HepG2 (cell line): Measurements from ENCODE around the gene ADAMTS20. TPM values are rescaled to one million over a fixed set of nuclear protein-coding genes. Genes with fewer than 3 reads are reported as not detected.

Experiments used
- ATAC-seq: fragments of 200-7000 bp; cut with Tn5 transposase; 3 replicates; pipeline ENCODE4 v1.9.1; 2020; ENCODE audit warnings: mild to moderate bottlenecking, moderate library complexity
- BruUV-seq: library from RNA; stranded (reverse); fragments of 400-500 nt; replicated peaks from 2 replicates; lab custom pipeline; 2021; lab: Mats Ljungman, UMichigan
- CTCF ChIA-PET: fragments of 300-600 bp; formaldehyde crosslinking; extraction: SDS; loops from one replicate; lab custom pipeline; 2021; ENCODE audit warnings: low total read pairs, inconsistent platforms, low intra/inter-chr PET ratio; lab: Yijun Ruan, JAX
- POLR2A ChIA-PET: fragments of 350-600 bp; sonication (Branson Sonifier 250); formaldehyde crosslinking; loops from one replicate; lab custom pipeline; 2020; ENCODE audit warnings: antibody characterized with exemption, inconsistent platforms; lab: Yijun Ruan, JAX
- DNase-seq: peaks from one replicate; pipeline ENCODE4 v3.0.0-alpha.2; 2015; ENCODE audit warnings: low spot score
- FAIRE-seq: peaks from 3 replicates; lab custom pipeline; 2011; peaks lifted over from hg19 to GRCh38; lab: Jason Lieb, UNC
- H2AFZ ChIP-seq: one replicate; pipeline ENCODE4 v1.6.1; 2011; ENCODE audit warnings: low read length, inconsistent platforms
- H3K27ac ChIP-seq: fragments of 300-600 bp; 3 replicates; pipeline ENCODE4 v1.8.0; 2011; ENCODE audit warnings: mixed run types, mild to moderate bottlenecking, mixed read lengths, low read length, inconsistent platforms; ENCODE audit not compliant: insufficient read depth; ENCODE audit errors: extremely low read length
- H3K27me3 ChIP-seq, 2 experiments: fragments of 200-600 bp in 1 of 2; 2 replicates in 1 of 2; 3 replicates in 1 of 2; pipeline versions ENCODE4 v1.6.0 to v1.8.0; 2011; ENCODE audit warnings: low read length in 2 of 2, mild to moderate bottlenecking in 2 of 2, moderate library complexity in 2 of 2, inconsistent platforms in 1 of 2; ENCODE audit not compliant: insufficient read depth in 2 of 2, control insufficient read depth in 1 of 2
- H3K36me3 ChIP-seq, 2 experiments: fragments of 200-600 bp in 1 of 2; replicated peaks in 1 of 2; 2 replicates in 1 of 2; 3 replicates in 1 of 2; pipeline versions ENCODE4 v1.5.1 to v1.8.0; 2011; ENCODE audit warnings: low read length in 2 of 2, inconsistent platforms in 1 of 2; ENCODE audit not compliant: insufficient read depth in 2 of 2, control insufficient read depth in 1 of 2
- H3K4me1 ChIP-seq: 2 replicates; pipeline ENCODE4 v1.5.1; 2012; ENCODE audit warnings: low read length, inconsistent platforms; ENCODE audit not compliant: insufficient read depth
- H3K4me2 ChIP-seq: 2 replicates; pipeline ENCODE4 v1.6.0; 2011; ENCODE audit warnings: low read depth, low read length, inconsistent platforms
- H3K4me3 ChIP-seq, 3 experiments: fragments of 200-600 bp in 1 of 3; sonication (generic), shearing (Covaris generic) in 1 of 3; replicated peaks in 1 of 3; 2 replicates each; pipeline ENCODE4 v1.5.1; 2011 to 2016; ENCODE audit warnings: low read length in 3 of 3, inconsistent platforms in 2 of 3, low read depth in 2 of 3, mild to moderate bottlenecking in 2 of 3, control low read depth in 1 of 3, mixed read lengths in 1 of 3; ENCODE audit not compliant: insufficient read depth in 1 of 3
- H3K79me2 ChIP-seq: one replicate; pipeline ENCODE4 v1.6.1; 2011; ENCODE audit warnings: low read length, inconsistent platforms; ENCODE audit not compliant: insufficient read depth
- H3K9ac ChIP-seq: 2 replicates; pipeline ENCODE4 v1.6.0; 2011; ENCODE audit warnings: mild to moderate bottlenecking, low read depth, low read length, inconsistent platforms; ENCODE audit not compliant: insufficient read depth
- H3K9me3 ChIP-seq: 2 replicates; pipeline ENCODE4 v1.5.1; 2012; ENCODE audit warnings: mild to moderate bottlenecking, low read length
- H4K20me1 ChIP-seq: 2 replicates; pipeline ENCODE4 v1.6.0; 2011; ENCODE audit warnings: inconsistent platforms, mild to moderate bottlenecking, low read length, moderate library complexity; ENCODE audit not compliant: insufficient read depth
- EHMT2 ChIP-seq: fragments of 200-600 bp; sonication (generic); IDR thresholded peaks from 2 replicates; pipeline ENCODE4 v1.7.0; 2017; ENCODE audit warnings: antibody characterized with exemption, low read depth, low read length, borderline replicate concordance
- FOXM1 ChIP-seq: sonication (generic); formaldehyde crosslinking; IDR thresholded peaks from 2 replicates; pipeline ENCODE4 v1.5.0; 2020; ENCODE audit warnings: missing genetic modification reagents
- TAF15 ChIP-seq: fragments of 200-400 bp; formaldehyde crosslinking; IDR thresholded peaks from one replicate; pipeline ENCODE4 v1.6.1; 2018; ENCODE audit warnings: mild to moderate bottlenecking, low read depth, low read length; ENCODE audit not compliant: poor library complexity, severe bottlenecking
- ZNF335 ChIP-seq: sonication (generic); formaldehyde crosslinking; IDR thresholded peaks from 2 replicates; pipeline ENCODE4 v1.4.0; 2020; ENCODE audit warnings: missing genetic modification reagents
- ZNF484 ChIP-seq: sonication (generic); formaldehyde crosslinking; IDR thresholded peaks from 2 replicates; pipeline ENCODE4 v1.5.1; 2020; ENCODE audit warnings: mild to moderate bottlenecking, low read depth, missing genetic modification reagents, borderline replicate concordance
- ZNF549 ChIP-seq: sonication (generic); formaldehyde crosslinking; IDR thresholded peaks from 2 replicates; pipeline ENCODE4 v1.5.0; 2020; ENCODE audit warnings: missing genetic modification reagents
- ZNF558 ChIP-seq: sonication (generic); formaldehyde crosslinking; IDR thresholded peaks from 2 replicates; pipeline ENCODE4 v1.9.0; 2022; ENCODE audit warnings: mild to moderate bottlenecking, missing genetic modification reagents, borderline replicate concordance
- WGBS: methylation state at CpG from one replicate; pipeline ENCODE4 v1.1.6; 2017; ENCODE audit warnings: low lambda C conversion rate; 5-methylcytosine and 5-hydroxymethylcytosine counted together
- in situ Hi-C: cut with HindIII; loops from 2 replicates; pipeline ENCODE4 v1.10.0; 2017; ENCODE audit warnings: low pct_unique_long_range_greater_than_20kb; ENCODE audit not compliant: extremely low pct_ligation_motif_present
- intact Hi-C: fragments of 100-400 bp; cut with micrococcal nuclease; formaldehyde crosslinking; loops from one replicate; pipeline ENCODE4 v1.10.0; 2022; ENCODE audit not compliant: unreplicated experiment
- polyA plus RNA-seq, 8 experiments: library from polyadenylated mRNA; depleted of rRNA in 3 of 8; stranded (reverse) in 7 of 8; unstranded in 1 of 8; fragments of >200 nt; fragmentation: Illumina TruSeq in 4 of 8; extraction: Trizol in 4 of 8; gene quantifications; 2 replicates each; pipeline versions ENCODE4 v1.2.1 to v1.2.3, GENCODE V29; 2011 to 2016; ENCODE audit warnings: low read depth in 4 of 8, missing spikeins in 1 of 8, mixed read lengths in 1 of 8; ENCODE audit not compliant: insufficient read depth in 1 of 8
- total RNA-seq, 5 experiments: library from RNA; depleted of rRNA; stranded (reverse); fragments of >200 nt; fragmentation: Illumina TruSeq; extraction: Trizol; gene quantifications; 2 replicates each; pipeline ENCODE4 v1.2.3, GENCODE V29; 2016; ENCODE audit warnings: low read depth in 1 of 5
- TF ChIP-seq, protein P1 (sequence below), 2 experiments: IDR thresholded peaks; 2 replicates each; pipeline ENCODE4 v1.6.1; 2011 to 2012; ENCODE audit warnings: low read length in 2 of 2, borderline replicate concordance in 1 of 2, low read depth in 1 of 2, mild to moderate bottlenecking in 1 of 2, moderate library complexity in 1 of 2
- TF ChIP-seq, protein P2 (sequence below): sonication (generic); formaldehyde crosslinking; IDR thresholded peaks from 2 replicates; pipeline ENCODE4 v1.5.0; 2020; ENCODE audit warnings: mild to moderate bottlenecking, missing genetic modification reagents, borderline replicate concordance

ADAMTS20 gene
- total and polyA plus RNA-seq, 2 of the 13 experiments (the other 11 are each of a cell fraction or from before 2014, with no cell fraction given) = not detected

DNA sequence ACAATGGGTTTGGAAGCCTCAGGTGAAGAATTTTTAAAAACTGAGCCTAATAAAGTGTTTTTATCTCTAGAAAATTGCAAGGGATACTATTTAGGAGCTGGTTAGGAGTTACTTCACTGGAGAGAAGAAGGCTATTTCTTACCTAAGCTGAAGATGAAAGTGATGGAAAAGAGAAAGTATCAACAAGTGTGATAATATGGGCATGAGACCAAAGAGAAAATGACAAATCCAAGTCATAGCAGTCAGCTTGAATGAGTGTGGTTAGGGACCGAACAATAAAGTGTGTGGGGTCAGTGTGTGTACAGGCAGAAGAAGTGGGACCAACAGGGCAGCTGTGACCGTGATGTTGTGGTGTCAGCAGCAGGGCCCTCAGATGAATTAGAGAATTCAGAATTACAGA is 24.2 kb upstream of the ADAMTS20 start:
- no peak overlapping the region for H2AFZ ChIP-seq
- H4K20me1 ChIP-seq = no peaks in the 10 kb centered on the region
- 0% methylated on average over 2 of the region's 2 CpGs for WGBS
- CTCF ChIA-PET = no interaction called here
- no peaks in the 10 kb centered on the region for H3K9me3 ChIP-seq
- H3K4me2 ChIP-seq = no peak overlapping the region
- in situ Hi-C loops (no loop called here), intact Hi-C loops (no loop called here)
- no TSS peak for BruUV-seq
- FAIRE-seq (no peak), ATAC-seq (no peak), DNase-seq (no peak)
- H3K9ac ChIP-seq = no peak overlapping the region
- no peaks in the 10 kb centered on the region for H3K4me1 ChIP-seq
- no peaks in the 10 kb centered on the region for H3K79me2 ChIP-seq
- TF ChIP-seq ZNF335 (CRISPR knock-in tag) = no peak
- no peak for TF ChIP-seq EHMT2
- TF ChIP-seq ZNF549 (CRISPR knock-in tag) = no peak
- TF ChIP-seq, protein P1, sequence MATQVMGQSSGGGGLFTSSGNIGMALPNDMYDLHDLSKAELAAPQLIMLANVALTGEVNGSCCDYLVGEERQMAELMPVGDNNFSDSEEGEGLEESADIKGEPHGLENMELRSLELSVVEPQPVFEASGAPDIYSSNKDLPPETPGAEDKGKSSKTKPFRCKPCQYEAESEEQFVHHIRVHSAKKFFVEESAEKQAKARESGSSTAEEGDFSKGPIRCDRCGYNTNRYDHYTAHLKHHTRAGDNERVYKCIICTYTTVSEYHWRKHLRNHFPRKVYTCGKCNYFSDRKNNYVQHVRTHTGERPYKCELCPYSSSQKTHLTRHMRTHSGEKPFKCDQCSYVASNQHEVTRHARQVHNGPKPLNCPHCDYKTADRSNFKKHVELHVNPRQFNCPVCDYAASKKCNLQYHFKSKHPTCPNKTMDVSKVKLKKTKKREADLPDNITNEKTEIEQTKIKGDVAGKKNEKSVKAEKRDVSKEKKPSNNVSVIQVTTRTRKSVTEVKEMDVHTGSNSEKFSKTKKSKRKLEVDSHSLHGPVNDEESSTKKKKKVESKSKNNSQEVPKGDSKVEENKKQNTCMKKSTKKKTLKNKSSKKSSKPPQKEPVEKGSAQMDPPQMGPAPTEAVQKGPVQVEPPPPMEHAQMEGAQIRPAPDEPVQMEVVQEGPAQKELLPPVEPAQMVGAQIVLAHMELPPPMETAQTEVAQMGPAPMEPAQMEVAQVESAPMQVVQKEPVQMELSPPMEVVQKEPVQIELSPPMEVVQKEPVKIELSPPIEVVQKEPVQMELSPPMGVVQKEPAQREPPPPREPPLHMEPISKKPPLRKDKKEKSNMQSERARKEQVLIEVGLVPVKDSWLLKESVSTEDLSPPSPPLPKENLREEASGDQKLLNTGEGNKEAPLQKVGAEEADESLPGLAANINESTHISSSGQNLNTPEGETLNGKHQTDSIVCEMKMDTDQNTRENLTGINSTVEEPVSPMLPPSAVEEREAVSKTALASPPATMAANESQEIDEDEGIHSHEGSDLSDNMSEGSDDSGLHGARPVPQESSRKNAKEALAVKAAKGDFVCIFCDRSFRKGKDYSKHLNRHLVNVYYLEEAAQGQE (IDR thresholded peaks at IDR 0.05; ENCODE audit: borderline replicate concordance in 1 of 2, low read depth in 1 of 2, low read length in 2 of 2) = no peak
- no peak for TF ChIP-seq ZNF558
- TF ChIP-seq TAF15 = no peak
- no peak for TF ChIP-seq ZNF484 (CRISPR knock-in tag)
- TF ChIP-seq, protein P2, sequence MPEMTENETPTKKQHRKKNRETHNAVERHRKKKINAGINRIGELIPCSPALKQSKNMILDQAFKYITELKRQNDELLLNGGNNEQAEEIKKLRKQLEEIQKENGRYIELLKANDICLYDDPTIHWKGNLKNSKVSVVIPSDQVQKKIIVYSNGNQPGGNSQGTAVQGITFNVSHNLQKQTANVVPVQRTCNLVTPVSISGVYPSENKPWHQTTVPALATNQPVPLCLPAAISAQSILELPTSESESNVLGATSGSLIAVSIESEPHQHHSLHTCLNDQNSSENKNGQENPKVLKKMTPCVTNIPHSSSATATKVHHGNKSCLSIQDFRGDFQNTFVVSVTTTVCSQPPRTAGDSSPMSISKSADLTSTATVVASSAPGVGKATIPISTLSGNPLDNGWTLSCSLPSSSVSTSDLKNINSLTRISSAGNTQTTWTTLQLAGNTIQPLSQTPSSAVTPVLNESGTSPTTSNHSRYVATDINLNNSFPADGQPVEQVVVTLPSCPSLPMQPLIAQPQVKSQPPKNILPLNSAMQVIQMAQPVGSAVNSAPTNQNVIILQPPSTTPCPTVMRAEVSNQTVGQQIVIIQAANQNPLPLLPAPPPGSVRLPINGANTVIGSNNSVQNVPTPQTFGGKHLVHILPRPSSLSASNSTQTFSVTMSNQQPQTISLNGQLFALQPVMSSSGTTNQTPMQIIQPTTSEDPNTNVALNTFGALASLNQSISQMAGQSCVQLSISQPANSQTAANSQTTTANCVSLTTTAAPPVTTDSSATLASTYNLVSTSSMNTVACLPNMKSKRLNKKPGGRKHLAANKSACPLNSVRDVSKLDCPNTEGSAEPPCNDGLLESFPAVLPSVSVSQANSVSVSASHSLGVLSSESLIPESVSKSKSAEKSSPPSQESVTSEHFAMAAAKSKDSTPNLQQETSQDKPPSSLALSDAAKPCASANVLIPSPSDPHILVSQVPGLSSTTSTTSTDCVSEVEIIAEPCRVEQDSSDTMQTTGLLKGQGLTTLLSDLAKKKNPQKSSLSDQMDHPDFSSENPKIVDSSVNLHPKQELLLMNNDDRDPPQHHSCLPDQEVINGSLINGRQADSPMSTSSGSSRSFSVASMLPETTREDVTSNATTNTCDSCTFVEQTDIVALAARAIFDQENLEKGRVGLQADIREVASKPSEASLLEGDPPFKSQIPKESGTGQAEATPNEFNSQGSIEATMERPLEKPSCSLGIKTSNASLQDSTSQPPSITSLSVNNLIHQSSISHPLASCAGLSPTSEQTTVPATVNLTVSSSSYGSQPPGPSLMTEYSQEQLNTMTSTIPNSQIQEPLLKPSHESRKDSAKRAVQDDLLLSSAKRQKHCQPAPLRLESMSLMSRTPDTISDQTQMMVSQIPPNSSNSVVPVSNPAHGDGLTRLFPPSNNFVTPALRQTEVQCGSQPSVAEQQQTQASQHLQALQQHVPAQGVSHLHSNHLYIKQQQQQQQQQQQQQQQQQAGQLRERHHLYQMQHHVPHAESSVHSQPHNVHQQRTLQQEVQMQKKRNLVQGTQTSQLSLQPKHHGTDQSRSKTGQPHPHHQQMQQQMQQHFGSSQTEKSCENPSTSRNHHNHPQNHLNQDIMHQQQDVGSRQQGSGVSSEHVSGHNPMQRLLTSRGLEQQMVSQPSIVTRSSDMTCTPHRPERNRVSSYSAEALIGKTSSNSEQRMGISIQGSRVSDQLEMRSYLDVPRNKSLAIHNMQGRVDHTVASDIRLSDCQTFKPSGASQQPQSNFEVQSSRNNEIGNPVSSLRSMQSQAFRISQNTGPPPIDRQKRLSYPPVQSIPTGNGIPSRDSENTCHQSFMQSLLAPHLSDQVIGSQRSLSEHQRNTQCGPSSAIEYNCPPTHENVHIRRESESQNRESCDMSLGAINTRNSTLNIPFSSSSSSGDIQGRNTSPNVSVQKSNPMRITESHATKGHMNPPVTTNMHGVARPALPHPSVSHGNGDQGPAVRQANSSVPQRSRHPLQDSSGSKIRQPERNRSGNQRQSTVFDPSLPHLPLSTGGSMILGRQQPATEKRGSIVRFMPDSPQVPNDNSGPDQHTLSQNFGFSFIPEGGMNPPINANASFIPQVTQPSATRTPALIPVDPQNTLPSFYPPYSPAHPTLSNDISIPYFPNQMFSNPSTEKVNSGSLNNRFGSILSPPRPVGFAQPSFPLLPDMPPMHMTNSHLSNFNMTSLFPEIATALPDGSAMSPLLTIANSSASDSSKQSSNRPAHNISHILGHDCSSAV (CRISPR knock-in tag) = no peak
- TF ChIP-seq FOXM1 = no peak
- POLR2A ChIA-PET = no interaction called here
- H3K4me3 ChIP-seq = no peak overlapping the region
- H3K27me3 ChIP-seq = no peaks in the 10 kb centered on the region
- H3K27ac ChIP-seq = no peak overlapping the region
- H3K36me3 ChIP-seq = no peaks in the 10 kb centered on the region
